HCT116 (cell line): ENCODE data around the gene TK2. TPM values are rescaled to one million over a fixed set of nuclear protein-coding genes. Genes with fewer than 3 reads are reported as not detected.

Experiments used
- ATAC-seq: fragments of 200-7000 bp; cut with Tn5 transposase; 2 replicates; pipeline ENCODE4 v1.9.1; 2020; ENCODE audit warnings: mild to moderate bottlenecking, moderate library complexity
- BruUV-seq: library from RNA; stranded (reverse); fragments of 400-500 nt; replicated peaks from 2 replicates; lab custom pipeline; 2021; lab: Mats Ljungman, UMichigan
- CTCF ChIA-PET: fragments of 300-600 bp; sonication (Branson Sonifier 250); formaldehyde crosslinking; loops from one replicate; lab custom pipeline; 2021; ENCODE audit warnings: antibody characterized with exemption; lab: Charles Lee
- POLR2A ChIA-PET: fragments of 300-600, 350-600 bp; sonication (Branson Sonifier 250); formaldehyde crosslinking; loops from one replicate; lab custom pipeline; 2021; ENCODE audit warnings: antibody characterized with exemption; lab: Charles Lee
- RAD21 ChIA-PET, 2 experiments: fragments of 300-600 bp; sonication (Branson Sonifier 250); formaldehyde crosslinking; loops; one replicate each; lab custom pipeline; 2023; ENCODE audit warnings: low total read pairs in 2 of 2; ENCODE audit not compliant: uncharacterized antibody in 2 of 2, unreplicated experiment in 2 of 2, low non-redundant PET in 1 of 2; lab: Charles Lee
- DNase-seq: peaks from one replicate; pipeline ENCODE4 v3.0.0-alpha.2; 2010; ENCODE audit warnings: low read depth, low spot score
- H2AFZ ChIP-seq: fragments of 200-600 bp; shearing (Covaris generic), sonication (generic); 2 replicates; pipeline ENCODE4 v1.6.1; 2017; ENCODE audit warnings: low read depth, mixed run types, mixed read lengths, antibody characterized with exemption, low read length; ENCODE audit not compliant: poor library complexity, severe bottlenecking
- H3K27ac ChIP-seq: 2 replicates; pipeline ENCODE4 v1.5.1; 2012; ENCODE audit warnings: low read depth, low read length
- H3K27me3 ChIP-seq: fragments of 200-600 bp; sonication (generic); 2 replicates; pipeline ENCODE4 v1.6.1; 2016; ENCODE audit warnings: mixed run types, low read length, mixed read lengths; ENCODE audit not compliant: insufficient read depth
- H3K36me3 ChIP-seq, 2 experiments: fragments of 200-500 bp in 1 of 2; fragments of 200-600 bp in 1 of 2; sonication (Bioruptor generic) in 1 of 2; sonication (generic) in 1 of 2; 2 replicates each; pipeline versions ENCODE4 v1.5.1 to v1.6.1; 2014 to 2016; ENCODE audit warnings: low read length in 2 of 2, inconsistent platforms in 1 of 2, mixed read lengths in 1 of 2, mixed run types in 1 of 2; ENCODE audit not compliant: insufficient read depth in 2 of 2, control insufficient read depth in 1 of 2
- H3K4me1 ChIP-seq, 2 experiments: fragments of 200-600 bp in 1 of 2; sonication (generic) in 1 of 2; 2 replicates each; pipeline versions ENCODE4 v1.5.1 to v1.6.1; 2012 to 2017; ENCODE audit warnings: low read length in 2 of 2, inconsistent platforms in 1 of 2, mild to moderate bottlenecking in 1 of 2, mixed read lengths in 1 of 2, mixed run types in 1 of 2, moderate library complexity in 1 of 2; ENCODE audit not compliant: insufficient read depth in 2 of 2, control insufficient read depth in 1 of 2
- H3K4me2 ChIP-seq: fragments of 200-600 bp; sonication (generic); 2 replicates; pipeline ENCODE4 v1.6.1; 2017; ENCODE audit warnings: mixed run types, low read length, mixed read lengths
- H3K4me3 ChIP-seq, 2 experiments: fragments of 200-600 bp in 1 of 2; sonication (generic) in 1 of 2; replicated peaks in 1 of 2; 2 replicates each; pipeline ENCODE4 v1.5.1; 2011 to 2016; ENCODE audit warnings: low read length in 2 of 2, control low read depth in 1 of 2, low read depth in 1 of 2, mild to moderate bottlenecking in 1 of 2, mixed read lengths in 1 of 2, mixed run types in 1 of 2
- H3K79me2 ChIP-seq: fragments of 200-600 bp; sonication (generic); 2 replicates; pipeline ENCODE4 v1.6.1; 2017; ENCODE audit warnings: mild to moderate bottlenecking, mixed run types, low read length, moderate library complexity, mixed read lengths; ENCODE audit not compliant: insufficient read depth
- H3K9ac ChIP-seq: fragments of 200-600 bp; sonication (generic); 2 replicates; pipeline ENCODE4 v1.6.1; 2016; ENCODE audit warnings: low read length, mixed read lengths
- H3K9me2 ChIP-seq: fragments of 200-600 bp; sonication (generic), shearing (Covaris generic); 2 replicates; pipeline ENCODE4 v1.6.1; 2017; ENCODE audit warnings: mixed run types, mild to moderate bottlenecking, moderate library complexity; ENCODE audit not compliant: insufficient read depth
- H3K9me3 ChIP-seq, 2 experiments: fragments of 200-500 bp in 1 of 2; fragments of 200-600 bp in 1 of 2; sonication (Bioruptor generic) in 1 of 2; sonication (generic) in 1 of 2; 2 replicates each; pipeline ENCODE4 v1.6.1; 2014 to 2017; ENCODE audit warnings: low read length in 2 of 2, mixed read lengths in 2 of 2, inconsistent platforms in 1 of 2, low read depth in 1 of 2, mild to moderate bottlenecking in 1 of 2, mixed run types in 1 of 2, moderate library complexity in 1 of 2; ENCODE audit not compliant: control insufficient read depth in 1 of 2, insufficient read depth in 1 of 2
- H4K20me1 ChIP-seq: fragments of 200-600 bp; sonication (generic), shearing (Covaris generic); 2 replicates; pipeline ENCODE4 v1.6.1; 2017; ENCODE audit warnings: mixed run types, mild to moderate bottlenecking, moderate library complexity; ENCODE audit not compliant: insufficient read depth
- ATF3 ChIP-seq: IDR thresholded peaks from 2 replicates; pipeline ENCODE4 v1.6.1; 2012
- CBX3 ChIP-seq: IDR thresholded peaks from 2 replicates; pipeline ENCODE4 v1.6.1; 2012; ENCODE audit warnings: low read depth
- EGR1 ChIP-seq: IDR thresholded peaks from 2 replicates; pipeline ENCODE4 v1.6.1; 2012; ENCODE audit warnings: low read depth
- ELF1 ChIP-seq: IDR thresholded peaks from 2 replicates; pipeline ENCODE4 v1.6.1; 2012; ENCODE audit warnings: low read depth, borderline replicate concordance
- EZH2 ChIP-seq: fragments of 200-600 bp; sonication (generic); IDR thresholded peaks from 2 replicates; pipeline ENCODE4 v1.6.1; 2017; ENCODE audit warnings: antibody characterized with exemption, mixed run types
- EZH2phosphoT487 ChIP-seq: fragments of 200-600 bp; IDR thresholded peaks from 2 replicates; pipeline ENCODE4 v1.6.1; 2018; ENCODE audit warnings: antibody characterized with exemption, borderline replicate concordance
- FOSL1 ChIP-seq: IDR thresholded peaks from 2 replicates; pipeline ENCODE4 v1.6.1; 2012; ENCODE audit warnings: low read depth
- MAX ChIP-seq: IDR thresholded peaks from 2 replicates; pipeline ENCODE4 v1.6.1; 2012
- POLR2A ChIP-seq: IDR thresholded peaks from 2 replicates; pipeline ENCODE4 v1.7.0; 2011; ENCODE audit warnings: borderline replicate concordance; ENCODE audit not compliant: insufficient read depth, insufficient read length; ENCODE audit errors: extremely low read depth
- POLR2AphosphoS5 ChIP-seq: IDR thresholded peaks from 2 replicates; pipeline ENCODE4 v1.6.1; 2011; ENCODE audit warnings: mild to moderate bottlenecking, low read depth, low read length, moderate library complexity
- RAD21 ChIP-seq: IDR thresholded peaks from 2 replicates; pipeline ENCODE4 v1.6.1; 2012; ENCODE audit warnings: low read depth, mild to moderate bottlenecking
- SP1 ChIP-seq: IDR thresholded peaks from 2 replicates; pipeline ENCODE4 v1.6.1; 2012; ENCODE audit warnings: low read depth
- TCF7L2 ChIP-seq: IDR thresholded peaks from 2 replicates; pipeline ENCODE4 v1.7.0; 2011; ENCODE audit warnings: borderline replicate concordance, inconsistent platforms; ENCODE audit not compliant: insufficient read depth, insufficient read length; ENCODE audit errors: extremely low read depth
- YY1 ChIP-seq: IDR thresholded peaks from 2 replicates; pipeline ENCODE4 v1.6.1; 2011; ENCODE audit warnings: low read length, low read depth, moderate library complexity, mild to moderate bottlenecking; ENCODE audit not compliant: insufficient replicate concordance; ENCODE audit errors: extremely low read depth
- ZFX ChIP-seq: fragments of 450-650 bp; IDR thresholded peaks from 2 replicates; pipeline ENCODE4 v1.6.1; 2017
- ZNF274 ChIP-seq: fragments of 200-500 bp; sonication (Bioruptor generic); IDR thresholded peaks from 2 replicates; pipeline ENCODE4 v1.6.1; 2014; ENCODE audit warnings: mild to moderate bottlenecking, low read depth, low read length, inconsistent platforms
- intact Hi-C: fragments of 100-400 bp; cut with micrococcal nuclease; formaldehyde crosslinking; loops from 2 replicates; pipeline ENCODE4 v1.10.0; 2022
- total RNA-seq: library from RNA; stranded (reverse); gene quantifications from one replicate; pipeline ENCODE4 v1.2.1, GENCODE V29; 2021; ENCODE audit not compliant: unreplicated experiment
- TF ChIP-seq, protein P1 (sequence below), 3 experiments: fragments of 200-600 bp in 1 of 3; sonication (generic) in 1 of 3; IDR thresholded peaks in 2 of 3; conservative IDR thresholded peaks in 1 of 3; 2 replicates each; pipeline ENCODE4 v1.5.1; 2012 to 2017; ENCODE audit warnings: low read depth in 2 of 3, low read length in 2 of 3, antibody characterized with exemption in 1 of 3, borderline replicate concordance in 1 of 3, control low read depth in 1 of 3, mild to moderate bottlenecking in 1 of 3, mixed read lengths in 1 of 3, mixed run types in 1 of 3, moderate library complexity in 1 of 3; ENCODE audit not compliant: insufficient read depth in 1 of 3
- TF ChIP-seq, protein P2 (sequence below): IDR thresholded peaks from 2 replicates; pipeline ENCODE4 v1.6.1; 2012; ENCODE audit warnings: low read depth

The TK2 gene
- total RNA-seq, 1 experiment from 2014 or later, result 15.4 TPM

GRCh38 chr16:66507731-66508239 lies 42.1 kb downstream of the TK2 start:
- no peaks in the 10 kb centered on the region; the same call in 1 of the 2 replicates for H4K20me1 ChIP-seq
- no peak overlapping the region for H3K9ac ChIP-seq
- TF ChIP-seq YY1 (no peak), EZH2 (no peak), FOSL1 (no peak), POLR2AphosphoS5 (no peak), EGR1 (no peak), ZNF274 (no peak), ELF1 (no peak), ATF3 (no peak), EZH2phosphoT487 (no peak), SP1 (no peak), POLR2A (no peak), RAD21 (no peak), CBX3 (no peak), TCF7L2 (no peak), ZFX (no peak), MAX (no peak)
- TF ChIP-seq, protein P1, sequence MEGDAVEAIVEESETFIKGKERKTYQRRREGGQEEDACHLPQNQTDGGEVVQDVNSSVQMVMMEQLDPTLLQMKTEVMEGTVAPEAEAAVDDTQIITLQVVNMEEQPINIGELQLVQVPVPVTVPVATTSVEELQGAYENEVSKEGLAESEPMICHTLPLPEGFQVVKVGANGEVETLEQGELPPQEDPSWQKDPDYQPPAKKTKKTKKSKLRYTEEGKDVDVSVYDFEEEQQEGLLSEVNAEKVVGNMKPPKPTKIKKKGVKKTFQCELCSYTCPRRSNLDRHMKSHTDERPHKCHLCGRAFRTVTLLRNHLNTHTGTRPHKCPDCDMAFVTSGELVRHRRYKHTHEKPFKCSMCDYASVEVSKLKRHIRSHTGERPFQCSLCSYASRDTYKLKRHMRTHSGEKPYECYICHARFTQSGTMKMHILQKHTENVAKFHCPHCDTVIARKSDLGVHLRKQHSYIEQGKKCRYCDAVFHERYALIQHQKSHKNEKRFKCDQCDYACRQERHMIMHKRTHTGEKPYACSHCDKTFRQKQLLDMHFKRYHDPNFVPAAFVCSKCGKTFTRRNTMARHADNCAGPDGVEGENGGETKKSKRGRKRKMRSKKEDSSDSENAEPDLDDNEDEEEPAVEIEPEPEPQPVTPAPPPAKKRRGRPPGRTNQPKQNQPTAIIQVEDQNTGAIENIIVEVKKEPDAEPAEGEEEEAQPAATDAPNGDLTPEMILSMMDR (IDR thresholded peaks at IDR 0.05 in 2 of 3, conservative IDR thresholded peaks at IDR 0.05 in 1 of 3; ENCODE audit: borderline replicate concordance in 1 of 3, insufficient read depth in 1 of 3, low read depth in 2 of 3, low read length in 2 of 3), result no peak
- TF ChIP-seq, protein P2, sequence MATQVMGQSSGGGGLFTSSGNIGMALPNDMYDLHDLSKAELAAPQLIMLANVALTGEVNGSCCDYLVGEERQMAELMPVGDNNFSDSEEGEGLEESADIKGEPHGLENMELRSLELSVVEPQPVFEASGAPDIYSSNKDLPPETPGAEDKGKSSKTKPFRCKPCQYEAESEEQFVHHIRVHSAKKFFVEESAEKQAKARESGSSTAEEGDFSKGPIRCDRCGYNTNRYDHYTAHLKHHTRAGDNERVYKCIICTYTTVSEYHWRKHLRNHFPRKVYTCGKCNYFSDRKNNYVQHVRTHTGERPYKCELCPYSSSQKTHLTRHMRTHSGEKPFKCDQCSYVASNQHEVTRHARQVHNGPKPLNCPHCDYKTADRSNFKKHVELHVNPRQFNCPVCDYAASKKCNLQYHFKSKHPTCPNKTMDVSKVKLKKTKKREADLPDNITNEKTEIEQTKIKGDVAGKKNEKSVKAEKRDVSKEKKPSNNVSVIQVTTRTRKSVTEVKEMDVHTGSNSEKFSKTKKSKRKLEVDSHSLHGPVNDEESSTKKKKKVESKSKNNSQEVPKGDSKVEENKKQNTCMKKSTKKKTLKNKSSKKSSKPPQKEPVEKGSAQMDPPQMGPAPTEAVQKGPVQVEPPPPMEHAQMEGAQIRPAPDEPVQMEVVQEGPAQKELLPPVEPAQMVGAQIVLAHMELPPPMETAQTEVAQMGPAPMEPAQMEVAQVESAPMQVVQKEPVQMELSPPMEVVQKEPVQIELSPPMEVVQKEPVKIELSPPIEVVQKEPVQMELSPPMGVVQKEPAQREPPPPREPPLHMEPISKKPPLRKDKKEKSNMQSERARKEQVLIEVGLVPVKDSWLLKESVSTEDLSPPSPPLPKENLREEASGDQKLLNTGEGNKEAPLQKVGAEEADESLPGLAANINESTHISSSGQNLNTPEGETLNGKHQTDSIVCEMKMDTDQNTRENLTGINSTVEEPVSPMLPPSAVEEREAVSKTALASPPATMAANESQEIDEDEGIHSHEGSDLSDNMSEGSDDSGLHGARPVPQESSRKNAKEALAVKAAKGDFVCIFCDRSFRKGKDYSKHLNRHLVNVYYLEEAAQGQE, result no peak
- H3K79me2 ChIP-seq, result no peaks in the 10 kb centered on the region
- H3K9me2 ChIP-seq, result no peaks in the 10 kb centered on the region
- H2AFZ ChIP-seq, result no peak overlapping the region
- H3K4me3 ChIP-seq, result no peak overlapping the region
- no peaks in the 10 kb centered on the region for H3K27me3 ChIP-seq
- H3K27ac ChIP-seq, result no peak overlapping the region
- ChIA-PET RAD21 (interaction anchor here in 1 of 2 experiments (1.0 kb wide), 1 partner anchor 101 kb away, joined by 3 read pairs; no protein-coding TSS in a partner anchor), CTCF (no interaction called here), POLR2A (interaction anchor here (1.0 kb wide), 1 partner anchor 45 kb away, joined by 3 read pairs; the partner anchor contains the start of gene CKLF)
- H3K9me3 ChIP-seq, result no peaks in the 10 kb centered on the region
- DNase-seq (no peak), ATAC-seq (no peak)
- BruUV-seq, result no TSS peak
- no peak overlapping the region for H3K4me2 ChIP-seq
- H3K36me3 ChIP-seq, result no peaks in the 10 kb centered on the region
- intact Hi-C loops, result no loop called here
- H3K4me1 ChIP-seq, result peaks cover 25 to 38% of the 10 kb centered on the region in 2 experiments
